ENCODE measurements around the gene ETV6.

The ETV6 gene

DNA sequence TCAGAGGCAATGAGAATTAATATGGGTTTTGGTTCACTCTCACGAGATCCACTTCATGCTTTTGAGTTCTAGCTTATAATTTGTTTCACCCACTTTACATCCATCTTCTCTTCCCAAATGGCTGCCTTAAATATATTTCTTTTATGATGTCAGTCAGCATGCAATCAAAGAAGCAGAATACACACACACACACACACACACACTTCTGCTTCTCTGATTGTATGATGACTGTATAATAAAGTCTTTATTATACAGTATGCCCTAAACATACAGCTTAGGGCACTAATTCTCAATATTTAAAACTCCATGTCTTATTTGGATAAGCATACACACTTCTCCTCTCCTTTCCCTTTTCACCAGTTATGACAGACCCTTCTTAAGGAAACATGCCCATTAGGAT, 6.7 kb upstream of the ETV6 start:
- Histone ChIP-seq H3K27me3 (ENCODE audit: insufficient read depth, low read length) (no peaks in the 10 kb centered on the region), H3K79me2 (ENCODE audit: control insufficient read depth, insufficient read depth, low read length, unreplicated experiment) (no peaks in the 10 kb centered on the region), H2AFZ (ENCODE audit: low read length, unreplicated experiment) (no peak overlapping the region), H3K36me3 (ENCODE audit: insufficient read depth, low read length) (no peaks in the 10 kb centered on the region), H3K4me1 (ENCODE audit: control insufficient read depth, insufficient read depth, low read length, unreplicated experiment) (no peaks in the 10 kb centered on the region), H3K4me3 (ENCODE audit: low read depth, low read length) (no peak overlapping the region), H3K27ac (ENCODE audit: low read depth, low read length) (no peak overlapping the region)

DNA sequence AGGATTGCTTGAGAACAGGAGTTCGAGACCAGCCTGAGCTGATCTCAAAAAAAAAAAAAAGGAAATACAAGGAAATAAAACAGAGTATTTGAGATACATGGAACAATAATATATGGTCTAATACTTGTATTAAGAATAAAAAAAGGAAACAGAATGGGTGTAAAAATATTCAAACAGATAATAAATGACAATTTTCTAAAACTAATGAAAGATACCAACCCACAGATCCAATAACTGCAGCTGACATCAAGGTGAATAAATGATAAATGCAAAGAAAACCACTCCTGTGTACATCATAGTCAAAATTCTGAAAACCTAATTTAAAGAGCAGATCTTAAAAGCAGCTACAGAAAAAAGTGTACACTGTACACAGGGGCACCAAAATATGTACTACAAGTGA, 4.1 kb upstream of the ETV6 start:
- Histone ChIP-seq H3K4me3 (ENCODE audit: low read depth, low read length) (no peak overlapping the region), H3K27me3 (ENCODE audit: insufficient read depth, low read length) (no peaks in the 10 kb centered on the region), H3K36me3 (ENCODE audit: insufficient read depth, low read length) (no peaks in the 10 kb centered on the region), H3K79me2 (ENCODE audit: control insufficient read depth, insufficient read depth, low read length, unreplicated experiment) (peaks cover 4% of the 10 kb centered on the region), H2AFZ (ENCODE audit: low read length, unreplicated experiment) (no peak overlapping the region), H3K4me1 (ENCODE audit: control insufficient read depth, insufficient read depth, low read length, unreplicated experiment) (peaks cover 2% of the 10 kb centered on the region), H3K27ac (ENCODE audit: low read depth, low read length) (no peak overlapping the region)

DNA sequence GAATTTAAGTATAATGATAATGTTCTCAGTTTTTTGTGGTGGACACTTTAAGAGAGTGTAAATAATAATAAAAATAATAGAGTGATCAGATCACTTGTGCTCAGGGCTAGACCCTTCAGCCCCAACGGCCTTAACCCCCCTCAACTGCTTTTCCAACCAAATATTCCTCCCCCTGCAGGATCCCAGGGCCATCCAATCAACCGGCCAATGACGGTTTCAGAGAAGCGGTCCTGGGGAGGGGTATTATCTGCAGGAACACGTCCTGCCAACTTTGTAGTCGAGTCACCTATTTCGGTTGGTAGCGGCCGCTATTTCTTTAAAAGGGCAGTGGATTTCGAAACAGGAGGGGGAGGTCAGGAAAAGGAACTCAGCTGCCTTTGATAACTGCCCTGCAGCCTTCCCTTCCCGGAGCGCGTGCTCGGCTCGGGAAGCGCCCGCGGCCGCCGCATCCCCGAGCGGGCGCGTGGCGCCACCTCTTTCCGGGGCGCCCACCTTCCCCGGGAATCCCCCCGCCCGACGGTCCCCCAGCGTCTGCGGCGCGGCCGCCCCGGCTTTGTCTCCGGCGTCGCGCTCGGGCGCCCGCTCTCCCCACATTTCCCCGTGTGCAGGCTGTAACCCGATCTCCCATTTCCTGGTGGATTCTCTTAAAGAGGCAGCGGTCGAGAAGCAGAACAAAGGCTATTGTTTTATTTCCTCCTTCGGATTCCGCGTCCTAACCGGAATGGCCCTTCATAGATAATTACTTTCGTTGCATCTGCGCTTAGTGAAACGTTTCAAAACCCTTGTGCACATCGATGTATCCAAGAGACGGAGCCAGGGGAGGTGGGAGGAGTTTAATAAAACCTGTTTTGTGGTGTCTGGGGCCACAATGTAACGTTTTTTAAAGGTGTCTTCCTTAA, 711 bp upstream of the ETV6 start:
- peaks cover 38% of the 10 kb centered on the region for H3K79me2 ChIP-seq (ENCODE audit: control insufficient read depth, insufficient read depth, low read length, unreplicated experiment)
- H3K4me3 ChIP-seq (ENCODE audit: low read depth, low read length) = peak overlapping the region; percentile 89
- peak overlapping the region; percentile 93 for H2AFZ ChIP-seq (ENCODE audit: low read length, unreplicated experiment)
- peak overlapping the region; percentile 90 for H3K27ac ChIP-seq (ENCODE audit: low read depth, low read length)
- H3K4me1 ChIP-seq (ENCODE audit: control insufficient read depth, insufficient read depth, low read length, unreplicated experiment) = peaks cover 10% of the 10 kb centered on the region
- H3K27me3 ChIP-seq (ENCODE audit: insufficient read depth, low read length) = no peaks in the 10 kb centered on the region
- H3K36me3 ChIP-seq (ENCODE audit: insufficient read depth, low read length) = no peaks in the 10 kb centered on the region

DNA sequence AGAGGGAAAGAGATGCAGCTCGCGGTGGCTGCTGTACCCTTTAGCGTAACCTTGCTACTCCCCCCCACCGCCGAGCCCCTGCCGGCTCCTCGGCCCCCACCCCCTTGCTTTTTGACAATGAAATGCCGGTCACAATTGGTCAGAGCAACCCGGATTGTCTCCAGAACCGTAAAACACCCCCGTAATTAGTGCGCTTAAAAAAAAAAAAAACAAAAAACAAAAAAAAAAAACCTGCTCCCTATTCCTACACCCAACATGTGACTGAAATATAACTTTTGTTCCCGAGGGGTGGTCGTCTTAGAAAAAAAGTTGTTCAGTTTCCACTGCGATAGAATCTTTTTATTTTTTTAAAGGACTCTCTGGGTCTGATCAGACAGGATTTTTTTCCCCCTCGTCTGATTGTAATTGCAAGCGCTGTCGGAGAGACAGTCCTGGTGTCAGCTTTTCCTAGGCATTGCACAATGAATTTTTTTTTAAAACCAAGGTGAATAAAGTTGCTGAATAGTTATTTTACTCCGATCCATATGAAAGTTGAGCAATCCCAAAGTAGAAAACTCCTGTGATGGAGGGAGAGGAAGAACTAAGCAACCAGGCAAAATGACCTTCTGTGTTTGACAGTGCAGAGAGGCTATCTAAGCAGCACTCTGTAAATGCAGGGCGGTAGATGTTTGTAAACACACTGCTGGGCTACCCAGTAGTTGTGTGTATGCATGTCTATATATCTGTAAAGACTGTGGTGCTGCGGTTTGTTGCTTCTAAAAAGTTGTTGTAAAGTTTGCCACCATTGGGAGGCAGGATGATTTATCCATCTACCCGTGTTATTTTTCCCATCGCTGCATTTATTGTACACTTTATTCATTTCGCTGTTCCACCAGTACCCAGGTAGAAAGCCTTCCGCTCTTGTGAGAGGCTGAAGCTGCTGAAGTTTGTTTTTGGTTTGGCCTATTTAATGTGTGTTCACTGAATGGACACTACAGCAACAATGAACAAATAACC, 1.1 kb downstream of the ETV6 start:
- Histone ChIP-seq H3K36me3 (ENCODE audit: insufficient read depth, low read length) (no peaks in the 10 kb centered on the region), H3K27me3 (ENCODE audit: insufficient read depth, low read length) (no peaks in the 10 kb centered on the region), H2AFZ (ENCODE audit: low read length, unreplicated experiment) (peak overlapping the region; percentile 92), H3K27ac (ENCODE audit: low read depth, low read length) (peak overlapping the region; percentile 90), H3K4me1 (ENCODE audit: control insufficient read depth, insufficient read depth, low read length, unreplicated experiment) (peaks cover 10% of the 10 kb centered on the region), H3K4me3 (ENCODE audit: low read depth, low read length) (peak overlapping the region; percentile 89), H3K79me2 (ENCODE audit: control insufficient read depth, insufficient read depth, low read length, unreplicated experiment) (peaks cover 53% of the 10 kb centered on the region)

DNA sequence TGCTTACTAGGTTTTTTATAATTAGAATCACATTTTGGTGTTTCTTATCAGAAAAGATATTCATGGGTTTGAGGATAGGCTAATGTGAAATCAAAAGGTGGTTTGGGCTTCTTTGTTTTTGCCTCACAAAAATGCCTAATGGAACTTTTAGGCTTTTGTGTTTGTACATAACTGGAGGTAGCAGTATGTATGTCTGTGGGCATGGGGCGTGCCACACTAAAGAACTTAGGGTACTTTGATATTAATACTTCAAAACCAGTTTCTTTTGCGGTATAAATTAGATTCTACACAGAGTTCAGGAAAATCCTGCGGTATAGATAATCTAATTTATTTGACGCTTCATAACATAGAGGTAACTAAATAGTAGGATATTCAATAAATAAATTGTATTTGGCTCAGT, 1.9 kb downstream of the ETV6 start:
- H3K4me1 ChIP-seq (ENCODE audit: control insufficient read depth, insufficient read depth, low read length, unreplicated experiment) = peaks cover 10% of the 10 kb centered on the region
- peak overlapping the region; percentile 90; the same call in 1 of the 2 replicates for H3K27ac ChIP-seq (ENCODE audit: low read depth, low read length)

DNA sequence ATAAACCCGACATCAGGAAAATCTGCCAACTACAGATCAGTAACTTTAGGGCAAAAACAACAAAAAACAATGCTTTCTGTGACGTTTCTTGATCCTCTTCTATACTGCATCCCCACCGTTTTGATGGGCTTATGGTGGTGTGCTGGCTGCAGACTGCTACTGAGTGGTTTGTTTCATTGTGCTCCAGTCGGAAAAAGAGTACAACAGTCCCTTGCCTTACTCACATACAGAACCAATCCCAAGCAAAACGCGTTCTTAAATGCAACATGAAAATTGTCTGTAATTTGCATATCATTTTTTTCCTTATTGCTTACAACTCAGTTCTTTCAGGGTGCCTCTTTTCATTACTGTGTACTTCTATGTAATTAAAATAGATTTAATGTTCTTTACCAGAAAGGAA, 2.3 kb downstream of the ETV6 start:
- no peaks in the 10 kb centered on the region for H3K36me3 ChIP-seq (ENCODE audit: insufficient read depth, low read length)
- peaks cover 65% of the 10 kb centered on the region for H3K79me2 ChIP-seq (ENCODE audit: control insufficient read depth, insufficient read depth, low read length, unreplicated experiment)
- H3K27ac ChIP-seq (ENCODE audit: low read depth, low read length) = no peak overlapping the region
- peak overlapping the region; percentile 89 for H3K4me3 ChIP-seq (ENCODE audit: low read depth, low read length)
- no peaks in the 10 kb centered on the region for H3K27me3 ChIP-seq (ENCODE audit: insufficient read depth, low read length)
- H2AFZ ChIP-seq (ENCODE audit: low read length, unreplicated experiment) = no peak overlapping the region
- peaks cover 10% of the 10 kb centered on the region for H3K4me1 ChIP-seq (ENCODE audit: control insufficient read depth, insufficient read depth, low read length, unreplicated experiment)

More for the DNA sequence above, 1.9 kb downstream of the ETV6 start:
- Histone ChIP-seq H3K27me3 (ENCODE audit: insufficient read depth, low read length) (no peaks in the 10 kb centered on the region), H3K4me3 (ENCODE audit: low read depth, low read length) (peak overlapping the region; percentile 89), H3K79me2 (ENCODE audit: control insufficient read depth, insufficient read depth, low read length, unreplicated experiment) (peaks cover 61% of the 10 kb centered on the region), H3K36me3 (ENCODE audit: insufficient read depth, low read length) (no peaks in the 10 kb centered on the region), H2AFZ (ENCODE audit: low read length, unreplicated experiment) (no peak overlapping the region)

DNA sequence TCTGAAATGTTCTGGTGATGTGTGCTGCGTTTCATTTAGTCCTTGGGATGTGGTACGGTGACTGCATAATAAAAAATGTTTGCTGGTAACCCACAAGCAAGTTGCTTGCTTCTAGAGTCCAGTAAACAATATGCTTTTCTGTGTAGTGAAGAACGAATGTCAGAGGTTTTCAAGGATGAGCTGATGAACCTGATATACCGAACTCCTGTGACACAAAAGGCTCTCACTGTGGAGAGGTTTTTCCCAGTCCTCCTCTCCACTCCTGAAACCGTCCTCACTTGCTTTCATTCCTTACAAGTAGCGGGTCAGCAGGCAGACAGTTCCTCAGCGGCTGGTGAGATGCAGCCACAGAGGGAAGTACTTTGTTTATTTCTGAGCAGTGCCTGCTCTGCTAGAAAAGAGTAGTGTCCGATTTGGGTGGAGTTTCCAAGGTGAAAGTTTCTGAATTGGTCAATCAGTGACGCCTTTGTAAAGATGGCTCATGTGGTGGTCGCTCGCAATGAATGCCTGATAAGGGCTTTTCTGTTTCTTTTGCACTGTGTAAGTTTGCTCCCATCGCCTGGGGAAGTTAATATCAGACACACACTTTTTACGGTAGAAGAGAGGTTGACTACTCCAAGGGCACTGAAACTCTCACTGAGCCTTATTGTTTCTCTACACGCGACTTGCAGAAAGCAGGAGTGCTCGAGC, 3.0 kb downstream of the ETV6 start:
- peak overlapping the region; percentile 89 for H3K4me3 ChIP-seq (ENCODE audit: low read depth, low read length)
- peak overlapping the region; percentile 21; the same call in 1 of the 2 replicates for H3K27ac ChIP-seq (ENCODE audit: low read depth, low read length)
- H3K4me1 ChIP-seq (ENCODE audit: control insufficient read depth, insufficient read depth, low read length, unreplicated experiment) = peaks cover 10% of the 10 kb centered on the region
- no peaks in the 10 kb centered on the region for H3K27me3 ChIP-seq (ENCODE audit: insufficient read depth, low read length)
- H3K79me2 ChIP-seq (ENCODE audit: control insufficient read depth, insufficient read depth, low read length, unreplicated experiment) = peaks cover 69% of the 10 kb centered on the region
- no peaks in the 10 kb centered on the region for H3K36me3 ChIP-seq (ENCODE audit: insufficient read depth, low read length)
- peak overlapping the region; percentile 6 for H2AFZ ChIP-seq (ENCODE audit: low read length, unreplicated experiment)

DNA sequence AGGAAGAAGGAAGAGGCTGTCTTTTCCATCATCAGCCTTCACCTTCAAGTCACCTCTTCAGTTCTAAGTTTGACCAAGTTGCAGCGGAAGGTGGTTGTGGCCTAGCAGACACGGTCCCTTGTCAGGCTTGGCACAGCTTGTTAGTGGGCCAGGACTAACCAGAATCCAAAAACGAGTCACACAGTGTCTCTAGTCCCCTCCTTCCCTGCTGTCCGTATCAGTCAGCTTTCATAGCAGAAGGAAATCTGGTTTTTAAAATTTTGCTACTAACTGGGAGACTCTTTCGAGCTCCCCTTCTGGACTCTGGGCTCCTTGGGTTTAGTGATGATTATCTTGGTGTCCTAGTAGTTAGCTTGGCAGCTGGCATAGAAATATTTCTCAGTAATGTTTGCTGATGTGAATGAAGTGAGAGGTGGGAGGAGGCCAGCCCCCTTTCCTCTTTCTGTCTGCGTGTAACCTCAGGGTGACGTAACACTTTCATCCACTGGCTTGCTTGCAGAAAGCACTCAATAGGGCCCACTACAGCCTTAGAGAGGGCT, 3.8 kb downstream of the ETV6 start:
- H3K4me3 ChIP-seq (ENCODE audit: low read depth, low read length) = peak overlapping the region; percentile 89
- no peak overlapping the region for H3K27ac ChIP-seq (ENCODE audit: low read depth, low read length)
- H2AFZ ChIP-seq (ENCODE audit: low read length, unreplicated experiment) = no peak overlapping the region
- H3K79me2 ChIP-seq (ENCODE audit: control insufficient read depth, insufficient read depth, low read length, unreplicated experiment) = peaks cover 76% of the 10 kb centered on the region
- no peaks in the 10 kb centered on the region for H3K36me3 ChIP-seq (ENCODE audit: insufficient read depth, low read length)
- no peaks in the 10 kb centered on the region for H3K27me3 ChIP-seq (ENCODE audit: insufficient read depth, low read length)
- H3K4me1 ChIP-seq (ENCODE audit: control insufficient read depth, insufficient read depth, low read length, unreplicated experiment) = peaks cover 9% of the 10 kb centered on the region

DNA sequence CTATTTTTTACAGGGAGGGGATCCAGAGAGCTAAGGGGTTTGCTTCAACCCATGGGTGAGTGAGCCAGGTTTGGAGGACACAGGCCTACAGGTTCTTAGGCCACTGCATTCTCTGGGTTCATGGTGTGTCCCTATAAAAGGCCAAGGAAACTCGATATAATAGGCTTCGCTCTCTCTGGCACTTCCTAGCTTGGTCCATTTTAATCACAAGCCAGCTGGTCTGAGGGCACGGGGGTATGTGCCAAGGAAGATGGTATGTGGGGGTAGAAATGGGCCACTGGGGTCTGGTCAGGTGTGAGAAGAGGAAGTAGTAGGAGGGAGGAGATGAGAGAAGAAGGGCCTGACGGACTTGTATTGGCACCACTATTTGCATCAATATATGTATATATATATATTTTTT, 4.9 kb downstream of the ETV6 start:
- peaks cover 76% of the 10 kb centered on the region for H3K79me2 ChIP-seq (ENCODE audit: control insufficient read depth, insufficient read depth, low read length, unreplicated experiment)
- no peak overlapping the region for H3K27ac ChIP-seq (ENCODE audit: low read depth, low read length)
- H3K27me3 ChIP-seq (ENCODE audit: insufficient read depth, low read length) = no peaks in the 10 kb centered on the region
- H3K4me3 ChIP-seq (ENCODE audit: low read depth, low read length) = no peak overlapping the region
- H3K36me3 ChIP-seq (ENCODE audit: insufficient read depth, low read length) = no peaks in the 10 kb centered on the region
- H2AFZ ChIP-seq (ENCODE audit: low read length, unreplicated experiment) = no peak overlapping the region
- peaks cover 19% of the 10 kb centered on the region for H3K4me1 ChIP-seq (ENCODE audit: control insufficient read depth, insufficient read depth, low read length, unreplicated experiment)

DNA sequence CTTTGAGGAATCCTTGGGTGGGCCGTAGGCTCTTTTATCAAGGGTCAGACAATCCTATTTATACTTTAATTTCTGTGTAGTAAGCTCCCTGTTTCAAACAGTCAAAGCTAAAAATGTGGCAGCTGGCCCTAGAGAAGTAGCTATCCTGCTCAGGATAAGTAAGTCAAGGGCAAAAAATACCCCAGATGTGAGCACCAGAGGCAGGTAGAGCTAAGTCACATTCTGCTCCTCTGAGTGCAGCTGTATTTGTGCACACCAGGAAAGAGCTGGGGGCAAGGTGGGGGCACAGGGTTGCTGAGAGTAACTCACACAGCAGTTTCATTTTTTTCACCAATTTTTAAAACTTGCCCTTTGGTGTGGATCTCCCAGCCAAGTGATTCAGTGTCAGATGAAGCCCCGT, 5.3 kb downstream of the ETV6 start:
- Histone ChIP-seq H3K79me2 (ENCODE audit: control insufficient read depth, insufficient read depth, low read length, unreplicated experiment) (peaks cover 79% of the 10 kb centered on the region), H3K4me3 (ENCODE audit: low read depth, low read length) (no peak overlapping the region), H3K36me3 (ENCODE audit: insufficient read depth, low read length) (no peaks in the 10 kb centered on the region), H3K27me3 (ENCODE audit: insufficient read depth, low read length) (no peaks in the 10 kb centered on the region), H3K4me1 (ENCODE audit: control insufficient read depth, insufficient read depth, low read length, unreplicated experiment) (peaks cover 24% of the 10 kb centered on the region), H2AFZ (ENCODE audit: low read length, unreplicated experiment) (no peak overlapping the region), H3K27ac (ENCODE audit: low read depth, low read length) (no peak overlapping the region)

Measured in ACC112 (cell line).